Measurements from ENCODE around the gene TMEM151A. TPM values are rescaled to one million over a fixed set of nuclear protein-coding genes. Genes with fewer than 3 reads are reported as not detected.

TMEM151A gene
- total and polyA plus RNA-seq, 2 experiments from 2014 or later, result 1.0 to 4.4 TPM

DNA sequence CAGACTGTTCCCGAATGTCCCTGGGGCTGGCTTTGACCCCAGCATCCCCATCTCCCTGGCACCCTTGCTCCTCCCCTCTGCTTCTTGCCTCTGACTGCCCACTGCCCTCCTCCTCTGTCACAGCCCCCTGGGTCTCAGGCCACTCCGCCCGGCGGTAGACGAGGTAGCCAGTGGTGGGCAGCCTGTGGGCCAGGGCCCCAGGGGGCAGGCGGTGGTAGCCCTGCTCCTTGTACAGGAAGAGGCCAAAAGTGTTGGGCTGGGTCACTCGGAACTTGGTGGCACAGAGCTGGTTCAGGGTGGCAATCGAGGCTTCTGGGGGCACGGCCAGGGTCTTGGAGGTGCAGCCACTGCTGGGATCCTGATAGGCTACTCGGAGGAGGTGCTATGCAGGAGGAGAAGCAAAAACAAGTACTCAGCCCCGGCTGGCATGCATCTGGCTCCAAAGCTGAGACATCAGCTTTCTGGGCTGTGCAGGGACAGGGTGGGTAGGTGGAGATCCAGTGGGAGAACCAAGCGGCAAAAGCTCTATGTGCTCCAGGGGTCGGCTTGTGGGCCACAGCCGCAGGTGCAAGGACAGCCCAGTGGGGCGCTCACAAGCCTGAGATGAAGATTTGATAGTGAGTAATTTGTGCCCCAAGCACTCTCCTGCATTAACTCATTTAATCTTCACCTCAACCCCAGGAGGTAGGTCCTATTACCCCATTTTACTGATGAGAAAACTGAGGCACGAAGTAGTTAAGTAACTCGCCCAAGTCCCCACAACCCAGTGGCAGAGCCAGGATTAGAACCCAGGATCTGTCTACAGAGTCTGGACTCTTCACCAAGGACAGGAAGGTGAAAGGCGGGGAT, 40.9 kb downstream of the TMEM151A start:
- Histone ChIP-seq H3K4me2 (no peak overlapping the region), H3K4me1 (ENCODE audit: insufficient read depth) (peaks cover 16% of the 10 kb centered on the region; the same call in 1 of the 2 replicates), H4K20me1 (replicated peaks; ENCODE audit: insufficient read depth) (no peaks in the 10 kb centered on the region), H3K27me3 (ENCODE audit: insufficient read depth) (no peaks in the 10 kb centered on the region), H2AFZ (no peak overlapping the region), H3K27ac (ENCODE audit: low read depth) (no peak overlapping the region), H3K79me2 (replicated peaks; ENCODE audit: insufficient read depth) (no peaks in the 10 kb centered on the region), H3K9me2 (ENCODE audit: insufficient read depth) (no peaks in the 10 kb centered on the region), H3K36me3 (ENCODE audit: insufficient read depth) (no peaks in the 10 kb centered on the region), H3K4me3 (no peak overlapping the region), H3F3A (replicated peaks; ENCODE audit: low read depth) (0 out of 2 replicates have a peak, but pooled peaks cover 6% of the 10 kb centered on the region)
- Mint-ChIP-seq H3K27ac (no peak overlapping the region), H3K9me3 (no peaks in the 10 kb centered on the region), H3K4me1 (peaks cover 27% of the 10 kb centered on the region), H3K4me3 (no peak overlapping the region), H3K36me3 (ENCODE audit: low read depth) (no peaks in the 10 kb centered on the region), H3K27me3 (ENCODE audit: insufficient read depth, low read depth, poor library complexity) (peaks cover 20% of the 10 kb centered on the region)
- no peak for ATAC-seq
- no peak for TF ChIP-seq CREB1 (CRISPR knock-in tag; IDR thresholded peaks at IDR 0.05; ENCODE audit: low read depth)
- TF ChIP-seq JUNB (IDR thresholded peaks at IDR 0.05; ENCODE audit: unreplicated experiment), result no peak
- no peak for TF ChIP-seq STAT1 (IDR thresholded peaks at IDR 0.05; ENCODE audit: unreplicated experiment)
- TF ChIP-seq, protein P1, sequence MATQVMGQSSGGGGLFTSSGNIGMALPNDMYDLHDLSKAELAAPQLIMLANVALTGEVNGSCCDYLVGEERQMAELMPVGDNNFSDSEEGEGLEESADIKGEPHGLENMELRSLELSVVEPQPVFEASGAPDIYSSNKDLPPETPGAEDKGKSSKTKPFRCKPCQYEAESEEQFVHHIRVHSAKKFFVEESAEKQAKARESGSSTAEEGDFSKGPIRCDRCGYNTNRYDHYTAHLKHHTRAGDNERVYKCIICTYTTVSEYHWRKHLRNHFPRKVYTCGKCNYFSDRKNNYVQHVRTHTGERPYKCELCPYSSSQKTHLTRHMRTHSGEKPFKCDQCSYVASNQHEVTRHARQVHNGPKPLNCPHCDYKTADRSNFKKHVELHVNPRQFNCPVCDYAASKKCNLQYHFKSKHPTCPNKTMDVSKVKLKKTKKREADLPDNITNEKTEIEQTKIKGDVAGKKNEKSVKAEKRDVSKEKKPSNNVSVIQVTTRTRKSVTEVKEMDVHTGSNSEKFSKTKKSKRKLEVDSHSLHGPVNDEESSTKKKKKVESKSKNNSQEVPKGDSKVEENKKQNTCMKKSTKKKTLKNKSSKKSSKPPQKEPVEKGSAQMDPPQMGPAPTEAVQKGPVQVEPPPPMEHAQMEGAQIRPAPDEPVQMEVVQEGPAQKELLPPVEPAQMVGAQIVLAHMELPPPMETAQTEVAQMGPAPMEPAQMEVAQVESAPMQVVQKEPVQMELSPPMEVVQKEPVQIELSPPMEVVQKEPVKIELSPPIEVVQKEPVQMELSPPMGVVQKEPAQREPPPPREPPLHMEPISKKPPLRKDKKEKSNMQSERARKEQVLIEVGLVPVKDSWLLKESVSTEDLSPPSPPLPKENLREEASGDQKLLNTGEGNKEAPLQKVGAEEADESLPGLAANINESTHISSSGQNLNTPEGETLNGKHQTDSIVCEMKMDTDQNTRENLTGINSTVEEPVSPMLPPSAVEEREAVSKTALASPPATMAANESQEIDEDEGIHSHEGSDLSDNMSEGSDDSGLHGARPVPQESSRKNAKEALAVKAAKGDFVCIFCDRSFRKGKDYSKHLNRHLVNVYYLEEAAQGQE (IDR thresholded peaks at IDR 0.05; ENCODE audit: unreplicated experiment), result no peak
- TF ChIP-seq ZNF331 (CRISPR knock-in tag; IDR thresholded peaks at IDR 0.05; ENCODE audit: low read depth), result no peak
- TF ChIP-seq POLR2AphosphoS5 (IDR thresholded peaks at IDR 0.05; ENCODE audit: low read depth), result no peak
- TF ChIP-seq, protein P2, sequence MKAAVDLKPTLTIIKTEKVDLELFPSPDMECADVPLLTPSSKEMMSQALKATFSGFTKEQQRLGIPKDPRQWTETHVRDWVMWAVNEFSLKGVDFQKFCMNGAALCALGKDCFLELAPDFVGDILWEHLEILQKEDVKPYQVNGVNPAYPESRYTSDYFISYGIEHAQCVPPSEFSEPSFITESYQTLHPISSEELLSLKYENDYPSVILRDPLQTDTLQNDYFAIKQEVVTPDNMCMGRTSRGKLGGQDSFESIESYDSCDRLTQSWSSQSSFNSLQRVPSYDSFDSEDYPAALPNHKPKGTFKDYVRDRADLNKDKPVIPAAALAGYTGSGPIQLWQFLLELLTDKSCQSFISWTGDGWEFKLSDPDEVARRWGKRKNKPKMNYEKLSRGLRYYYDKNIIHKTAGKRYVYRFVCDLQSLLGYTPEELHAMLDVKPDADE (IDR thresholded peaks at IDR 0.05), result no peak
- TF ChIP-seq, protein P3, sequence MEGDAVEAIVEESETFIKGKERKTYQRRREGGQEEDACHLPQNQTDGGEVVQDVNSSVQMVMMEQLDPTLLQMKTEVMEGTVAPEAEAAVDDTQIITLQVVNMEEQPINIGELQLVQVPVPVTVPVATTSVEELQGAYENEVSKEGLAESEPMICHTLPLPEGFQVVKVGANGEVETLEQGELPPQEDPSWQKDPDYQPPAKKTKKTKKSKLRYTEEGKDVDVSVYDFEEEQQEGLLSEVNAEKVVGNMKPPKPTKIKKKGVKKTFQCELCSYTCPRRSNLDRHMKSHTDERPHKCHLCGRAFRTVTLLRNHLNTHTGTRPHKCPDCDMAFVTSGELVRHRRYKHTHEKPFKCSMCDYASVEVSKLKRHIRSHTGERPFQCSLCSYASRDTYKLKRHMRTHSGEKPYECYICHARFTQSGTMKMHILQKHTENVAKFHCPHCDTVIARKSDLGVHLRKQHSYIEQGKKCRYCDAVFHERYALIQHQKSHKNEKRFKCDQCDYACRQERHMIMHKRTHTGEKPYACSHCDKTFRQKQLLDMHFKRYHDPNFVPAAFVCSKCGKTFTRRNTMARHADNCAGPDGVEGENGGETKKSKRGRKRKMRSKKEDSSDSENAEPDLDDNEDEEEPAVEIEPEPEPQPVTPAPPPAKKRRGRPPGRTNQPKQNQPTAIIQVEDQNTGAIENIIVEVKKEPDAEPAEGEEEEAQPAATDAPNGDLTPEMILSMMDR (conservative IDR thresholded peaks at IDR 0.05; ENCODE audit: low read depth in 2 of 2), result no peak
- TF ChIP-seq NANOG (IDR thresholded peaks at IDR 0.05; ENCODE audit: borderline replicate concordance), result no peak
- TF ChIP-seq EZH2 (IDR thresholded peaks at IDR 0.05; ENCODE audit: low read depth, unreplicated experiment), result no peak
- TF ChIP-seq, protein P4, sequence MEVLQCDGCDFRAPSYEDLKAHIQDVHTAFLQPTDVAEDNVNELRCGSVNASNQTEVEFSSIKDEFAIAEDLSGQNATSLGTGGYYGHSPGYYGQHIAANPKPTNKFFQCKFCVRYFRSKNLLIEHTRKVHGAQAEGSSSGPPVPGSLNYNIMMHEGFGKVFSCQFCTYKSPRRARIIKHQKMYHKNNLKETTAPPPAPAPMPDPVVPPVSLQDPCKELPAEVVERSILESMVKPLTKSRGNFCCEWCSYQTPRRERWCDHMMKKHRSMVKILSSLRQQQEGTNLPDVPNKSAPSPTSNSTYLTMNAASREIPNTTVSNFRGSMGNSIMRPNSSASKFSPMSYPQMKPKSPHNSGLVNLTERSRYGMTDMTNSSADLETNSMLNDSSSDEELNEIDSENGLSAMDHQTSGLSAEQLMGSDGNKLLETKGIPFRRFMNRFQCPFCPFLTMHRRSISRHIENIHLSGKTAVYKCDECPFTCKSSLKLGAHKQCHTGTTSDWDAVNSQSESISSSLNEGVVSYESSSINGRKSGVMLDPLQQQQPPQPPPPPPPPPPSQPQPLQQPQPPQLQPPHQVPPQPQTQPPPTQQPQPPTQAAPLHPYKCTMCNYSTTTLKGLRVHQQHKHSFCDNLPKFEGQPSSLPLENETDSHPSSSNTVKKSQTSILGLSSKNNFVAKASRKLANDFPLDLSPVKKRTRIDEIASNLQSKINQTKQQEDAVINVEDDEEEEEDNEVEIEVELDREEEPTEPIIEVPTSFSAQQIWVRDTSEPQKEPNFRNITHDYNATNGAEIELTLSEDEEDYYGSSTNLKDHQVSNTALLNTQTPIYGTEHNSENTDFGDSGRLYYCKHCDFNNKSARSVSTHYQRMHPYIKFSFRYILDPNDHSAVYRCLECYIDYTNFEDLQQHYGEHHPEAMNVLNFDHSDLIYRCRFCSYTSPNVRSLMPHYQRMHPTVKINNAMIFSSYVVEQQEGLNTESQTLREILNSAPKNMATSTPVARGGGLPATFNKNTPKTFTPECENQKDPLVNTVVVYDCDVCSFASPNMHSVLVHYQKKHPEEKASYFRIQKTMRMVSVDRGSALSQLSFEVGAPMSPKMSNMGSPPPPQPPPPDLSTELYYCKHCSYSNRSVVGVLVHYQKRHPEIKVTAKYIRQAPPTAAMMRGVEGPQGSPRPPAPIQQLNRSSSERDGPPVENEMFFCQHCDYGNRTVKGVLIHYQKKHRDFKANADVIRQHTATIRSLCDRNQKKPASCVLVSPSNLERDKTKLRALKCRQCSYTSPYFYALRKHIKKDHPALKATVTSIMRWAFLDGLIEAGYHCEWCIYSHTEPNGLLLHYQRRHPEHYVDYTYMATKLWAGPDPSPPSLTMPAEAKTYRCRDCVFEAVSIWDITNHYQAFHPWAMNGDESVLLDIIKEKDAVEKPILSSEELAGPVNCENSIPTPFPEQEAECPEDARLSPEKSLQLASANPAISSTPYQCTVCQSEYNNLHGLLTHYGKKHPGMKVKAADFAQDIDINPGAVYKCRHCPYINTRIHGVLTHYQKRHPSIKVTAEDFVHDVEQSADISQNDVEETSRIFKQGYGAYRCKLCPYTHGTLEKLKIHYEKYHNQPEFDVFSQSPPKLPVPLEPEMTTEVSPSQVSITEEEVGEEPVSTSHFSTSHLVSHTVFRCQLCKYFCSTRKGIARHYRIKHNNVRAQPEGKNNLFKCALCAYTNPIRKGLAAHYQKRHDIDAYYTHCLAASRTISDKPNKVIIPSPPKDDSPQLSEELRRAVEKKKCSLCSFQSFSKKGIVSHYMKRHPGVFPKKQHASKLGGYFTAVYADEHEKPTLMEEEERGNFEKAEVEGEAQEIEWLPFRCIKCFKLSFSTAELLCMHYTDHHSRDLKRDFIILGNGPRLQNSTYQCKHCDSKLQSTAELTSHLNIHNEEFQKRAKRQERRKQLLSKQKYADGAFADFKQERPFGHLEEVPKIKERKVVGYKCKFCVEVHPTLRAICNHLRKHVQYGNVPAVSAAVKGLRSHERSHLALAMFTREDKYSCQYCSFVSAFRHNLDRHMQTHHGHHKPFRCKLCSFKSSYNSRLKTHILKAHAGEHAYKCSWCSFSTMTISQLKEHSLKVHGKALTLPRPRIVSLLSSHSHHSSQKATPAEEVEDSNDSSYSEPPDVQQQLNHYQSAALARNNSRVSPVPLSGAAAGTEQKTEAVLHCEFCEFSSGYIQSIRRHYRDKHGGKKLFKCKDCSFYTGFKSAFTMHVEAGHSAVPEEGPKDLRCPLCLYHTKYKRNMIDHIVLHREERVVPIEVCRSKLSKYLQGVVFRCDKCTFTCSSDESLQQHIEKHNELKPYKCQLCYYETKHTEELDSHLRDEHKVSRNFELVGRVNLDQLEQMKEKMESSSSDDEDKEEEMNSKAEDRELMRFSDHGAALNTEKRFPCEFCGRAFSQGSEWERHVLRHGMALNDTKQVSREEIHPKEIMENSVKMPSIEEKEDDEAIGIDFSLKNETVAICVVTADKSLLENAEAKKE (CRISPR knock-in tag; IDR thresholded peaks at IDR 0.05), result no peak
- no peak for TF ChIP-seq ZNF114 (CRISPR knock-in tag; IDR thresholded peaks at IDR 0.05)
- TF ChIP-seq EZH2phosphoT487 (IDR thresholded peaks at IDR 0.05; ENCODE audit: unreplicated experiment), result no peak
- DNase-seq (ENCODE audit: low spot score), result no peak
